Loucy (cell line): Measurements from ENCODE around the gene CCDC51.

ENCODE experiments used
- H2AFZ ChIP-seq: fragments of 200-600 bp; sonication (generic); 2 replicates; pipeline ENCODE4 v1.6.0; 2016; ENCODE audit warnings: antibody characterized with exemption, mild to moderate bottlenecking, low read length, moderate library complexity
- H3F3A ChIP-seq: fragments of 200-600 bp; 2 replicates; pipeline ENCODE4 v1.6.0; 2016; ENCODE audit warnings: antibody characterized with exemption, low read depth, mild to moderate bottlenecking
- H3K27me3 ChIP-seq: fragments of 200-600 bp; sonication (generic); 2 replicates; pipeline ENCODE4 v1.6.1; 2014; ENCODE audit warnings: low read length, mild to moderate bottlenecking; ENCODE audit not compliant: insufficient read depth, poor library complexity, severe bottlenecking
- H3K36me3 ChIP-seq: fragments of 200-600 bp; sonication (generic); 2 replicates; pipeline ENCODE4 v1.6.1; 2016; ENCODE audit warnings: low read length; ENCODE audit not compliant: insufficient read depth
- H3K4me1 ChIP-seq: fragments of 200-600 bp; sonication (generic); 2 replicates; pipeline ENCODE4 v1.5.1; 2014; ENCODE audit warnings: low read length, mild to moderate bottlenecking; ENCODE audit not compliant: insufficient read depth, poor library complexity, severe bottlenecking
- H3K4me2 ChIP-seq: fragments of 200-600 bp; sonication (generic); 2 replicates; pipeline ENCODE4 v1.6.0; 2014; ENCODE audit warnings: antibody characterized with exemption, low read length, low read depth, mild to moderate bottlenecking; ENCODE audit not compliant: poor library complexity, severe bottlenecking
- H3K4me3 ChIP-seq: fragments of 200-600 bp; sonication (generic); 2 replicates; pipeline ENCODE4 v1.5.1; 2014; ENCODE audit warnings: low read length, mild to moderate bottlenecking, mixed read lengths; ENCODE audit not compliant: poor library complexity, severe bottlenecking
- H3K79me2 ChIP-seq: fragments of 200-600 bp; sonication (generic); 2 replicates; pipeline ENCODE4 v1.6.1; 2014; ENCODE audit warnings: low read length; ENCODE audit not compliant: insufficient read depth
- H3K9ac ChIP-seq: fragments of 200-600 bp; sonication (generic); 2 replicates; pipeline ENCODE4 v1.6.0; 2014; ENCODE audit warnings: mild to moderate bottlenecking, low read depth, low read length, moderate library complexity; ENCODE audit not compliant: poor library complexity, severe bottlenecking
- H3K9me2 ChIP-seq: fragments of 200-600 bp; sonication (generic); replicated peaks from 2 replicates; pipeline ENCODE4 v1.6.1; 2016; ENCODE audit warnings: low read depth, low read length, mixed read lengths
- H3K9me3 ChIP-seq: fragments of 200-600 bp; sonication (generic); 2 replicates; pipeline ENCODE4 v1.6.1; 2014; ENCODE audit warnings: mild to moderate bottlenecking, antibody characterized with exemption, low read length, low read depth; ENCODE audit not compliant: insufficient read depth
- H4K20me1 ChIP-seq: fragments of 200-600 bp; sonication (generic); 2 replicates; pipeline ENCODE4 v1.6.0; 2014; ENCODE audit warnings: antibody characterized with exemption, low read length, mild to moderate bottlenecking; ENCODE audit not compliant: insufficient read depth, poor library complexity, severe bottlenecking
- CTCF ChIP-seq: fragments of 200-600 bp; sonication (generic); conservative IDR thresholded peaks from 2 replicates; pipeline ENCODE4 v1.5.1; 2014; ENCODE audit warnings: mild to moderate bottlenecking, antibody characterized with exemption, low read length
- EZH2phosphoT487 ChIP-seq: fragments of 200-600 bp; IDR thresholded peaks from 2 replicates; pipeline ENCODE4 v1.6.1; 2018; ENCODE audit warnings: antibody characterized with exemption, mild to moderate bottlenecking, moderate library complexity, borderline replicate concordance

Gene CCDC51

GRCh38 chr3:48456456-48456855, 16.5 kb upstream of the CCDC51 start:
- Histone ChIP-seq H3K9ac (no peak overlapping the region), H3K36me3 (peaks cover 42% of the 10 kb centered on the region; the same call in 1 of the 2 replicates), H4K20me1 (no peaks in the 10 kb centered on the region), H3K79me2 (no peaks in the 10 kb centered on the region), H3K4me1 (no peaks in the 10 kb centered on the region), H3K9me2 (no peaks in the 10 kb centered on the region), H3K27me3 (no peaks in the 10 kb centered on the region), H3K4me3 (no peak overlapping the region), H3K9me3 (no peaks in the 10 kb centered on the region), H2AFZ (no peak overlapping the region), H3K4me2 (no peak overlapping the region), H3F3A (no peaks in the 10 kb centered on the region)
- TF ChIP-seq CTCF (no peak), EZH2phosphoT487 (no peak)

- Histone ChIP-seq H3K9me2 (no peaks in the 10 kb centered on the region), H3K4me2 (no peak overlapping the region), H3K9ac (no peak overlapping the region), H3F3A (no peaks in the 10 kb centered on the region), H3K36me3 (peaks cover 14% of the 10 kb centered on the region; the same call in 1 of the 2 replicates), H3K27me3 (no peaks in the 10 kb centered on the region), H3K4me3 (no peak overlapping the region), H3K9me3 (no peaks in the 10 kb centered on the region), H3K4me1 (peaks cover 19% of the 10 kb centered on the region), H3K79me2 (peaks cover 23% of the 10 kb centered on the region), H2AFZ (no peak overlapping the region), H4K20me1 (peaks cover 5% of the 10 kb centered on the region)
- TF ChIP-seq EZH2phosphoT487 (no peak), CTCF (no peak)
Observed at GRCh38 chr3:48451270-48451669, 11.4 kb upstream of the CCDC51 start.

GRCh38 chr3:48446425-48447193, 6.7 kb upstream of the CCDC51 start, which contains the start of gene ATRIP:
ATRIP (plus strand) TSS chr3:48446737; CDS start chr3:48446846, 109 bp downstream.
- H3K36me3 ChIP-seq, result peaks cover 10% of the 10 kb centered on the region; the same call in 1 of the 2 replicates
- TF ChIP-seq EZH2phosphoT487 (no peak), CTCF (no peak)
- H3F3A ChIP-seq, result no peaks in the 10 kb centered on the region
- peaks cover 34% of the 10 kb centered on the region for H3K4me1 ChIP-seq
- peak within 1 kb of the TSS; percentile 98 for H3K4me3 ChIP-seq
- no peaks in the 10 kb centered on the region for H3K27me3 ChIP-seq
- H4K20me1 ChIP-seq, result peaks cover 21% of the 10 kb centered on the region
- peak within 1 kb of the TSS; percentile 94 for H2AFZ ChIP-seq
- no peaks in the 10 kb centered on the region for H3K9me2 ChIP-seq
- H3K4me2 ChIP-seq, result peak within 1 kb of the TSS; percentile 97
- H3K79me2 ChIP-seq, result peaks cover 43% of the 10 kb centered on the region
- peak within 1 kb of the TSS; percentile 95 for H3K9ac ChIP-seq
- H3K9me3 ChIP-seq, result no peaks in the 10 kb centered on the region
